ENCODE data around the gene IGFBP7.
"Not testable (repeated sequence)": the region's sequence is repeated elsewhere in the genome, so short reads cannot be mapped to it uniquely, and the experiment has no call there.

The IGFBP7 gene

DNA sequence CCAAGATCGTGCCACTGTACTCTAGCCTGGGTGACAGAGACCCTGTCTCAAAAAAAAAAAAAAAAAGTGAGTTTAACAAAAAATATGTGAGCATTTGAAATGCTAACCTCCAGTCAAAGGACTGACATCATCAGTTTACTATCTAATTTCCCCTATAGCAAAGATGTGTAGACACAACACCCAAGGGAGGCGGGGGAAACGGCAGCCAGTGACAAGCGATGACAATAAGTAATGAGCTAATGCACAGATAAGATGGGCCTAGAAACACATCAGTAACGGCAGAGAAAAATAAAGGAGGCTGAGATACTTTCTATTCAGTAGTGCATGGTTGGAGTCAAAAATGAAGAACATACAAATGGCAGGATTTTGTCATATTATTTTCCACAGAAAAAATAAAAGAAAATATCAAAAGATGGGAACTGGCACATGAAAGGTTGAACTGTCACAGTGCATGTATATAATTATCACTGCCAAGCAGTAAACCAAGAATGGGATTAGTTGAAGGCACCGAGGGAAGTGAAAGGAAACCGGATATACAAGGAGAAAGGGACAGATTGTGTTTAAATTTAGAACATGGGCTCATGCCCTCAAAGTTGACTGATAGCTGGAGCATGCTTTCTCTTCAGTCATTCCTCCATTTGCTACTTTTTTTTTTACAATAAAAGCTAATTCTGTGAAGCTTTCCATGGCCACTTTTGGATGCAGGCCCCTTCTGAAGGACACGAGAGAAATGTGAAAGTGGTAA is 41.8 kb downstream of the IGFBP7 start:
- DNase-seq: no peak

DNA sequence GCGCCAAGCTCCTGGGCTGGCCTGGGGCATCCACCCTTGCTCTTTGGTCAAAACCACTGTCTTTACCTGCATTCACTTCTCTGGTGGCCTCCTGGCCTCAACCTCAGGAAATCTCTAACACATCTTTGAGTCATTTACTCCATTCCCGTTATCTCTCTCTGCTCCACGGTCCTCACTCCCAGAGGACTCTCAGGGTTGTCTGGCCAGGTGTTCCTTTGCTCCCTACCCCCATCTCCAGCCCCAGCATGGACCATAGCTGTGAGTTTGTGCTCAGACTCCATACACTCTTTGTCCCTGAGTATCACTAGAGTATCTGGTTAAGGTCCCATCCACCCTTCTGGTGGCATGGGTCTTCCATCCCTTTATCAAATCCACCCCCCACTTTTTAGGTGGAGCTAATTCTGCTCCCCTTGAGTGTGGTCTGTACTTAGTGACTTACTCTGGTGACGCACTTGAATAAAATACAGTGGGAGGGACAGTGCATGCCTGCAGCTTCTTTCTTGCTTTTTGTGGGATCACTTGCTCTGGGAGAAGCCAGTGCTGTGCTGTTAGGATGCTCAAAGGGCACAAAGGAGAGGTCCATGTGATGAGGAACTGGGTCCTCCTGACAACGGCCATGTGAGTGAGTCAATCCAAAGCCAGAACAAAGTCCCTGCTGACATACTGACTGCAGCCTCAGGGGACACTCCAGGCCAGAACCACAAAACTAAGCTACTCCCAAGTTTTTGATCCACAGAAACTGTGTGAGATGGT is 44.3 kb downstream of the IGFBP7 start:
- DNase-seq: no peak

DNA sequence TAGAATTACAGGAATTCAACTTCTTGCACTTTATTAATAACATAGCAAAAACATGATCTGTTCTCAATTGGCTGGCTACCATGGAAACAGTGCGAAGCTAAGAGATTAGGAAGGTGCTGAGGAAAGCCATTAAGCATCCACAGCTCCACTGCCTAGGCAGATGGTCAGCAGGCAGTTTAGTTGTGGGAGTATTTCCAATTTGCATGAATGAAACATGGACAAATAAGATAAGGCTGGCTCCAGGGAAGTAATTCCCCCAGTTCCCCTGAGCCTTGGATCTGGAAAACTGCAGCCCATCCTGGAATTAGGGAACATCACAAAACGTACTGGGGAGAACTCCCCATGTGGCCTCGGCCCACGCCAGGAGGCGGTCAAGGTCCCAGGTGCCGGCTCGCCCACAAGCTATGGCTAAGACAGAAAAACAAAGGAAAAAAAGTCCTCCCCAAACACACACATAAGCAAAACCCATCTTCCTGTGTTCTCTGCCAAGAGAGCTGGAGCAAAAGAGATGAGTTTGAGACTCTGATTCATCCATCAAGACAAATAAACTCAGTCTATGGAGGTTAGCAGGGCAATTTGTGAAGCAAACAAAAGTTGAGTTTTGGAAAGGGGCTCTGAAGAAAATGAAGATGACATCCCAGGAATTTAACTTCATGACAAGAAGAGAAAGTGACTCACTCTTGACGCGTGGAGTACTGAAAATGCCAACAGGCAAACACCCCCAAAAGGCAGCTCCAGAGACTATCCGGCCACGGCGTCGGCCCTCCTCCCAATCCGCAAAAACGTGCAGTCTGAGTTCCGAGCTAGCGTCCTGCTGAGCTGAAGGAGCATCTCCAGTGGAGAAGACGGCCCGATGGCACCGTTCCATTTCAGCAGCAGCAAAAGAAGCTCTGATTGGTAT is 45.1 kb downstream of the IGFBP7 start:
- DNase-seq: no peak

DNA sequence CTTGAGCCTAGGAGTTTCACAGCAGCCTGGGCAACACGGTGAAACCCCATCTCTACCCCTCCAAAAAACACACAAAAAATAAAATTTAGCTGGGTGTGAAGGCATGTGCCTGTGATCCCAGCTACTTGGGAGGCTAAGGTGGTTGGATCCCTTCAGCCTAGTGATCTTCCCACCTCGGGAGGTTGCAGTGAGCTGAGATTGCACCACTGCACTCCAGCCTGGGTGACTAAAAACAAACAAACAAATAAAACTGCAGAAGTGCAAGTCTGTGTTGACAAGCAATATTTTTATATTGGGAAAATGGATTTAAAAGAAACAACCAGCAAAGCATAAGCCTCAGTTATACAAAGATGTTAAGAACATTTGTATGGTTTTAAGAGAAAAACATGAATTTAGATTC is 46.1 kb downstream of the IGFBP7 start:
- DNase-seq: no peak

DNA sequence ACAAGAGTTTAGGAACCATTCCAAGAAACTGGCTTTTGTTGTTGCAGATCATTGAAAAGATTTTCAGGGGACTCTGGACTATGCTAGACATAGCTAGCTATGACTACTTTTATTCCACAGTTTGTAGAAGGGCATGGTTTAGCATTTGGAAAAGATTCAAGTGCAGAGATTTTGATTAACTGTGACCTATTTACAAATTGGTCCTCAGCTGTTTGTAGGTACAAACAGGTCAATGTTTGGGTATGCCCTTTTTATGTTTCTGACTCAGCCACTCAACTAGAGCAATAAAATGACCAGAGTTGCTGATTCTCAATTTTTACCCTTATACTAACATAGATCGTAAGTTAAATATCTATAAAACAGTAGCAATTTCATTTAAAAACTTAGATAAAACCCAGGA is 46.7 kb downstream of the IGFBP7 start:
- DNase-seq: no peak

DNA sequence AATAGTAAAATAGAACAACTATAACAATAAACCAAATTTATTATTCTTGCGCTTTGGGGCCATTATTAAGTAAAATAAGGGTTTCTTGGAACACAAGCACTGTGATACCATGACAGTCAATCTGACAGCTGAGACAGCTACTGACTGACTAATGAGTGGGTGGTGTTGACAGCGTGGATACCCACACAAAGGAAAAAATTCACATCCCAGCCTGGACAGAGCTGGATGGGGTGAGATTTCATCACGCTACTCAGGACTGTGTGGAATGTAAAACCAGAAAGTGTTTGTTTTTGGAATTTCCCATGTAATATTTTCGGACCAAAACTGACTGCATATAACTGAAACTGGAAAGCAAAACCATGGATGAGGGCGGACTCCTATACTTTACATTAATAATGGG is 48.8 kb downstream of the IGFBP7 start:
- no peak for DNase-seq

DNA sequence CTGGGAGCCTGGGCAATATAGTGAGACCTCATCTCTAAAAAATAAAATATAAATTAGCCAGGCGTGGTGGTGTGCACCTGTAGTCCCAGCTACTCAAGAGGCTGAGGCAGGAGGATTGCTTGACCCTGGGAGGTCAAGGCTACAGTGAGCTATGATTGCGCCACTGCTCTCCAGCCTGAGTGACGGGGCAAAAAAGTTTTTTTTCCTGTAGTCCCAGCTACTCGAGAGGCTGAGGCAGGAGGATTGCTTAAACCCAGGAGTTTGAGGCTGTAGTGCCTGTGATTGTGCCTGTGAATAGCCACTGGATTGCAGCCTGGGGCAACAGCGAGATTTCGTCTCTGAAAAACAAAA is 49.5 kb downstream of the IGFBP7 start:
- not testable (repeated sequence) for DNase-seq

DNA sequence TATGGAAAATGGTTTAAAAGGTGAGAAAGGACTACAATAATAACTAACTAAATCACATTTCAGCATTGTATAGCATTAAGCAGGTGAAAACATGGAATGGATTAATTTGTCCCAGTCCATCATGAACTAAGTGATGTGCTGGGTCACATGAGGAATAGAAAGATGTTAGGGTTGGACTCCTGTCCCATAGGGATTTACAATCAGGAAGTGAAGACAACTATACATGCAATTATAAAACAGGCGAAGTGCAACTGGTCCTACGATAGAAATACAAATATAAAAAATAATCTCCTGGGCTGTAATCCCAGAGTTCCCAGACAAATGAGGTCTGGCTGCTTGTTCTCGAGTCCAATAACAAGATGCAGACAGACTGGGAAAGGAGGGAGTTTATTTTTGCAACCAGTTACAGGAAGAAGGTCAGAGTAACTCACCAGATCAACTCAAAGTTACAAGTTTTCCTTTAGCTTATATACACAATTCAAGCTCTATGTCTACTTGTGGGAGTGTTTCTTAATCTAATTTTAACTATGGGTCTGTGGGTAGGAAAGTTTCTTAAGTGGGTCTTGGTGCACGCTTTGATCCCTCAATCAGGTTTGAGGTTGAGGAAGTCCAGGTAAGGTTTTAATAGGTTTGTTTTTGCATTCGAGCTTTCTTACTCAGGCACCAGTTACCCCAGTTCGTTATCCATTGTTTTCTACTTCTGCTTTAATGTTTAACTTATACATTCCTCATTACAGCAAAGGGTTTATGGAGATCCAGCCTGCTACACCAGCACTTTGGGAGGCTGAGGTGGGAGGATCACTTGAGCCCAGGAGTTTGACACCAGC is 50.1 kb downstream of the IGFBP7 start:
- no peak for DNase-seq

DNA sequence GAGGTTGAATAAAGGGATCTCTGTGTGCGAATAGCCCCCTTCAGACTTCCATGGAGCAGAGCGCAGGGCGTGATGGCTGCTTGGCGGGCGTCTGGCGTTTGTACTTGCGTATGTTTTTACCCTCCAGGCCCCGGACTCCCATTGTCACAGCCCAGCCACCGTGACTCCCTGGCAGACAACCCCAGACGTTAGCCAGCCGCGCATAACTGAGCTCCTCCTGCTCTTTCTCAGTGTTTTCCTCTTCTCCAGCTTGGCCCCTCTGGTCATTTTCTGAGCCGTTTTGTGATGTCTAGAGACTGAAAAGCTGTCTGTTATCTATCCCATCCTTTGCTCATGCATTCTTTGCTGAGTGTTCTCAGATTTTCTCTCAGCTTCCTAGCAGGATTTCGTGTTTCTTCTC is 54.3 kb downstream of the IGFBP7 start:
- no peak for DNase-seq

DNA sequence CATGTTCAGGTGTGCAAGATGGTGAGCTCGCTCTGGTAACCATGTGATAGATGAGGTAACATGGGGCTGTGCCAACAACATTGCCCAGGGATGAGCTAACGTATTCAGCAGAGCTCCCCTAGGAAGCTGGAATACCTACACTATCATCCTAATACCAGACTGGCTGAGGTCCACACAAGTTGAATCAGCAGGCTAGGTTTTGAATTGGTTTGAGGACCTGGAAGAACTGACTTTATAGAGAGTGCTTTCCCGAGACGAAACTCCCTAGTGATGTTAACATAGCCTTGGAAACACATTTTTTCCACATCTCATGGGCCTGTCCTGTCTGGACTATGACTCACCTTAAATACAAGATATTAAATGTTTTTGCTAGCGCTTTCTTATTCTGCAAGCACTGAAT is 56.7 kb downstream of the IGFBP7 start:
- no peak for DNase-seq

DNA sequence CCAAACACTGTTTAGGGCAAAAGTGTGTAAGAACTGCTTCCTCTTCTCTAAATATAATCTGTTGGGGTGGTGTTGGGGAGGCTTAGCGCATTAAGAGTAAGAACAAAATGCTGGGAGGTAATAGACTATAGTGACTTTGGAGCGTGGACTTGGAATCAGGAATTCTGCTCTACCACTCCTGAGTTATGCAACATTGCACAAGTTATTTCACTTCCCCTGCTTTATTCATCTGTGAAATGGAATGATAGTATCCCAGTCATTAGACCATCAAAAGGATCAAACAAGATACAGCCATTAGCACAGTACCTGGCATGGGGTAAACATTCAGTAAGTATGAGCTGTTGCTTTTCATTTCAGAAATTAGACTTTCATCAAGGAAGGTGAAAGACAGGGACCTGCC is 58.7 kb downstream of the IGFBP7 start:
- DNase-seq: no peak

DNA sequence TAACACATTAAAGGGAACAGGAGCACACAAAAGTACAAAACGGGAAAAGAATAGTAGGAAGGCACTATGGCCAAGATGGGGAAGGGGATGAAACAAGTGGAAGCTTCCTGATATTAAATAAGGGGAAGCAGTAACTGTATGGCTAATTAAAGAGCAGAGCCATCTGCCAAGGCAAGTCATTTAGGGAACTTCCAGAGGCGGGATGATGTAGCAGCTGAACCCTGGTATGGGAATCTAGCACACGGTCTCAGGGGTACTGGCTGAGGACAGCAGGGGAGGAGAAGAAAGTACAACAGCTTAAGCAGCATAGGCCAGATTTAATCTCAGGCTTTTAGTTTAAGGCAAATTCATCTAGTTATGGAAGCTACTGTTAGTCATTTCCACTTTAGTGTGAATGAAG is 59.1 kb downstream of the IGFBP7 start:
- no peak for DNase-seq

DNA sequence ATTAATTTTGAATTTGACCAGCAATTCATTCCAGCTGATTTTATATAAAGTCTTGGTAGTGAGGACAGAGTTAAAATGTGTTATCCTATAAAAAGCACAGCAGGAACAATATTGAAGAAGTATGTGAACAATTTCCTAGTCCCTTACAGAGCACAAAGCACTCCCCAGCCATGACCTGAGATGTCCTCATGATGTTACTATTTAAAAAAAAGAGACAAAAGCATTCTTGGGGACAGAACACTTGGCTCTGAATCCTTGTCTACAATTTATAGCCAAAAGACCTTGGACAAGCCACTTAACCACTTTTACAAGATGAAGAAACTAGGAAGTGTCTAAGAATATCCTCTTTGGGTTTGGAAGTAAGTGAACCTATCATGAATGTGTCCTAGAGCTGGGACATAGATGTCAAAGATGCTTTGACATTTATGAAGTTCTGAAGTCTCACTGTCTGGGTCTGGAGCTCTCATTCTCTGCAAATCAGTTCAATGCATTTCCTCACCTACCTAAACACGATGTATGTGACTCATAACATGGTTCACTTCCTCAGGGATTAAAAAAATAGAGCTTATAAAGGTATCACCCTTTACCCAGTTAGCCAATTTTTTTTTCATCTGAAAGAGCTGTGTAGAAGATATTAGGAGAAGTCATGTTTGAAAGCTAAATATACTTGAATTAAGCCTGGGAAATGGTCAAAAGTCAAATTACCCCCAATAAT is 61.4 kb downstream of the IGFBP7 start:
- DNase-seq: no peak

DNA sequence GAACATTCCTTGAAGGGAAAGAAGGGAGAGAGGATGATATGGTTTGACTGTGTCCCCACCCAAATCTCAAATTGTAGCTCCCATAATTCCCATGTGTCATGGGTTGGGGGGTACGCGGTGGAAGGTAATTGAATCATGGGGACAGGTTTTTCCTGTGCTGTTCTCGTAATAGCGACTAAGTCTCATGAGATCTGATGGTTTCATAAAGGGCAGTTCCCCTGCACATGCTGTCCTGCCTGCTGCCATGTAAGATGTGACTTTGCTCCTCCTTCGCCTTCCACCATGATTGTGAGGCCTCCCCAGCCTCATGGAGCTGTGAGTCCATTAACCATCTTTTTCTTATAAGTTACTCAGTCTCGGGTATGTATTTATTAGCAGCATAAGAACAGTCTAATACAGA is 63.1 kb downstream of the IGFBP7 start:
- DNase-seq: not testable (repeated sequence)

DNA sequence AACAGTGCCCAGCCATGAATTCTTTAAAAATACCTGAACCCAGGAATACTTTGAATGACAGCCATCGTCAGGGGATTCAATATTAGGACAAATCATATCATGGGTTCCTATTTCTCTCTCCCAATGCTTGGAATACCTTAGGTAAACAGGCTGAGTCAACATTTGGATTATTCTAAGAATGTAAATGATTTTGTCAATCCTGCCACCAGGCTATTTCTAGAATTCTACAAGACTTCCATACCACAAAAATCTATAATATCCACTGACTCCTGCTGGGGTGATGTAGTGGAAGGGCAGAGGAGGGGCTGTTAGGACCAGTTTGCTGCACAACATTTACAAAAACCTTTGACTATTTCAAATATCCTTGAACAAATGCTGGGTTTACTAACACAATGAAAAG is 65.2 kb downstream of the IGFBP7 start:
- DNase-seq: no peak

DNA sequence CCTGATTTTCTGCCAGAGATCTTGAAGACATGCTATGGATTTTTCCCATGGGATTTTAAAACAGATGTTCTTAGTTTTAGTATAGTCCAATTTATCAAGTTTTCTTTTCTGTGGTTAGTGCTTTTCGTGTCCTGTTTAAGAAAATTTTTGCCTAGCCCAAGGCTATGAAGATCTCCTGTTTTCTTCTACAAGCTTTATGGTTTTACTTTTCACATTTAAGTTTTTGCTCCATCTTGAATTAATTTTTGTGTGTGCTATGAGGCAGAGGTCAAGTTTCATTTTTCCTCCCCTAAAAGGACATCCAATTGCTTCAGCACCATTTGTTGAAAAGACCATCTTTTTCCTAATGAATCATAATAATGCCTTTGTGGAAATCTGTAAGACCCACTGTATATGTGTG is 65.9 kb downstream of the IGFBP7 start:
- DNase-seq: no peak

DNA sequence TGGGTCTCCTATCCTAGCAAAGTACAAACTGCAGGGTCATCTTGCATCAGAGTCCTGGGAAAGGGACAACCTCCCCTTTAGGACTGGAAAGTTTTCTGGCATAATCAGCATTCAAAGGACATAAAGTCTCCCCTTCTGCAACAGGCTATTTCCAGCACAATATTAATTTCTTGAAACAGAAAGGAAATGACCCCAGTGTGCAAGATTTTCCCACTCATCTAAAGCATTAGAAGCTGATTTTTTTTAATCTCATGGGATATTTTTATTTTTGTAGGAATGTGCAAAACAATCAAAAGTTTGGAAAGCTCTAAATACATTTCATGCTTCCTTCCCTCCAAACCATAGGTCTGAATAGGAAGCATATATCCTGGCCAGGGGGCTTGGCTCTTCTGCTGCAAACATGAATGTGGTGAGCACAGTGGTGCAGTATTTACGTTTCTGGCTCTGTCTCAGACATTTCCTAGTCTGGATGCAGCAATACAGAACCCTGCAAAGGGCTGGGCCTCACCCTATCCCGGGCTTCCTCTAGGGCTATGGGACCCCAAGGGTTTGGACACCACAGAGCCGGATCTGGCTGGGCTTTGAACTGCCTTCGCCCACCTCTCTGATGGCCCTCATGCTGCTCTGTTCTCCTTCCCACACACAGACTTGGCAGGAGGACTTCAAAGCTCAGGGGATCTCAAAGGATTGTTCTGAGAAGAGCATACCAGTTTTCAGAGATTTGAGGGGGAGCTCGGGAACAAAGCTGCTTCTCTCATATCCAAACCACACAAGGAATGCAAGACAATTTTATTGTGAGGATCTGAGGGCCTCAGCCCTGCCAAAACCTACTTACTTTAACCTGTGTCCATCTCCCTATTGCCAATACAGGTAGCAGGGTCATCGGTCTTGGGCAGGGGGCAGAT is 66.6 kb downstream of the IGFBP7 start:
- DNase-seq: peak; percentile 55

DNA sequence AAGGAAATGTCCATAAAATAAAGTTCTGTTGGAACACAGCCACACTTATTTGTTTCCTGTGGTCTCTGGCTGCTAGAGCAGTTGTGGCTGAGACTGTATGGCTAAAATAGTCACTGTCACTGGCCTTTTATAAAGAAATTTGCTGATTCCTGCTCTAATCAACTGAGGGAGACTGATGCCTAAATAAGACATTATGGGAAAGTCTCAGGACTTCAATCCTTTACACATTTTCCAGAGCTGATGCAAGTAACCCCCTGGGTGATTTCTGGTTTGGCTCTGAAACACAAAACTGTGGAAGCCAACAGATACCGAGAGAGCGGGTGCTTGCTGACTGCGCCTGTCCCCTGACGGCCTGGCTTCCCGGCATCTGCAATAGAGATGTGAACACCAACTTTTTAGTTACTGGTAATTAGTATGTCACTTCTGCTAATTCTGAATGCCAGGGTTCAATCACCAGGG is 67.4 kb downstream of the IGFBP7 start:
- DNase-seq: no peak

DNA sequence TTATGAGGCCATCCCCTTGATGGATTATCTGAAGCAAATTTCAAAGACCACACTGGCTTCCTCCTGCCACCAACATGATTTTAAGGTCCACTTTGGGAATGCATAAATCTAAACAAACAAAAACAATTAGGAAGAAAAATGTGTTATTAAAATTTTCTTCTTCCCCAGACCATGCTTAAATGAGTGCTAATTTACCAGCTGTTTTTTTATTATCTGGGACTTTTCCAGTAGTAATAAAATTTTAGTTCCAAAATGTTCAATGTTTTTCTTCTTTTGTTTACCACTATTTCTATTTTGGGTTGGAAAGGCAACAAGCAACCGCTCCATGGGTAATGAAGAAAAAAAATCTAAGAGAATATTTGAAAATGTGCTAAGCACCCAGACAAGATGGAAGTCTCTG is 69.2 kb downstream of the IGFBP7 start:
- no peak for DNase-seq

DNA sequence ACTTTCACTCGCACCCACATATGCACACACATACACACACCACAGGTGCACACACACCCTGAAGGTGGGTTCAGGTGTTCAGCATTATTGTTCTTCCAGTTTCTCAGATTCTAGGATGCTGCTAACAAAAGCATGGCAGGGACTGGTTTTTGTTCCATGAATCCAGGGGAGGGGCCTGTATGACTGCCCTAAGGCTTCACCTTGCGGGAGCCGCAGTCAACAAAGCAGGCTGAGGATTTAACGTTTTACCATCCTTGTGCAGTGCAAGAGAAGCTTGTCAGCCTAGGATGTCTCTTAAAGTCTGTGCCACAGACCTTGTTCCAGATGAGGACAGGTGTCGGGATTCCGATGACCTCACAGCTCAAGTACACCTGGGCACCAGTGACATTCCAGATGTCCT is 69.7 kb downstream of the IGFBP7 start:
- DNase-seq: no peak

DNA sequence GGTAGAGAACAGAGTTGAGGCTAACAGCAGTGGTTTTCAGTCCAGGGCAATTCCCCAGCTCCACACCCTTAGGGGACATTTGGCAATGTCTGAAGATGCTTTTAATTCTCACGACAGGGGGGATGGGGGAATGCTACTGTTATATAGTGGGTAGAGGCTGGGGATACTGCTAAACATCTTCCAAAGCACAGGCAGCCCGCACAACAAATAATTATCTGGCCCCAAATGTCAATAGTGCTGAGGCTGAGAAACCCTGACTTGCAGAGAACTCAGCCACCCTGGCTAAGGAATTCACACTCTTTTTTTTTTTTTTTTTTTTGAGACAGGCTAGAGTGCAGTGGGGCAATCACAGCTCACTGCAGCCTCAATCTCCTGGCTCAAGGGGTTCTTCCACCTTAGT is 70.8 kb downstream of the IGFBP7 start:
- no peak for DNase-seq

Data from eye (tissue), 1 donor.